Endodermal cell (in vitro differentiated cells): Measurements from ENCODE around the gene REEP6. TPM values are rescaled to one million over a fixed set of nuclear protein-coding genes. Genes with fewer than 3 reads are reported as not detected.

ENCODE experiments used
- DNase-seq: peaks from one replicate; pipeline ENCODE4 v3.0.0-alpha.2; 2017
- H3K27ac ChIP-seq: 2 replicates; pipeline ENCODE4 v1.5.1; 2013; ENCODE audit warnings: mild to moderate bottlenecking, low read depth, low read length, moderate library complexity
- H3K27me3 ChIP-seq: 2 replicates; pipeline ENCODE4 v1.6.1; 2013; ENCODE audit warnings: mild to moderate bottlenecking, low read length, moderate library complexity; ENCODE audit not compliant: insufficient read depth, control insufficient read depth, poor library complexity, severe bottlenecking
- H3K36me3 ChIP-seq: 2 replicates; pipeline ENCODE4 v1.7.0; 2013; ENCODE audit warnings: mild to moderate bottlenecking, low read length, moderate library complexity; ENCODE audit not compliant: control insufficient read depth, insufficient read depth
- H3K4me1 ChIP-seq: one replicate; pipeline ENCODE4 v1.7.0; 2013; ENCODE audit warnings: low read length; ENCODE audit not compliant: control insufficient read depth, insufficient read depth
- H3K4me3 ChIP-seq: 2 replicates; pipeline ENCODE4 v1.5.1; 2013; ENCODE audit warnings: mild to moderate bottlenecking, low read length, moderate library complexity
- H3K9ac ChIP-seq: 2 replicates; pipeline ENCODE4 v1.6.1; 2013; ENCODE audit warnings: mild to moderate bottlenecking, low read length, moderate library complexity; ENCODE audit not compliant: poor library complexity, severe bottlenecking; ENCODE audit errors: extremely low read depth
- H3K9me3 ChIP-seq: 2 replicates; pipeline ENCODE4 v1.6.1; 2013; ENCODE audit warnings: mild to moderate bottlenecking, low read length, moderate library complexity; ENCODE audit not compliant: control insufficient read depth
- H3K27ac Mint-ChIP-seq: 2 replicates; pipeline ENCODE4 v1.8.0; 2020; ENCODE audit warnings: mixed read lengths
- H3K27me3 Mint-ChIP-seq: 2 replicates; pipeline ENCODE4 v1.8.0; 2021; ENCODE audit warnings: mild to moderate bottlenecking, mixed read lengths; ENCODE audit not compliant: insufficient read depth
- H3K36me3 Mint-ChIP-seq: 2 replicates; pipeline ENCODE4 v1.8.0; 2020; ENCODE audit warnings: low read depth, mixed read lengths
- H3K4me1 Mint-ChIP-seq: 2 replicates; pipeline ENCODE4 v1.8.0; 2020; ENCODE audit warnings: mixed read lengths
- H3K4me3 Mint-ChIP-seq: 2 replicates; pipeline ENCODE4 v1.8.0; 2020; ENCODE audit warnings: mild to moderate bottlenecking, moderate library complexity, mixed read lengths
- H3K9me3 Mint-ChIP-seq: 2 replicates; pipeline ENCODE4 v1.8.0; 2020; ENCODE audit warnings: mild to moderate bottlenecking, mixed read lengths
- CTCF ChIP-seq: fragments of 200-600 bp; sonication (generic); conservative IDR thresholded peaks from 2 replicates; pipeline ENCODE4 v1.5.0; 2021; ENCODE audit warnings: antibody characterized with exemption, mild to moderate bottlenecking
- WGBS, 2 experiments: methylation state at CpG; one replicate each; pipeline versions ENCODE4 v1.1.5 to v1.1.7; 2013; ENCODE audit warnings: missing lambda C conversion rate in 2 of 2, mixed read lengths in 1 of 2; ENCODE audit not compliant: insufficient coverage in 1 of 2, insufficient read length in 1 of 2; 5-methylcytosine and 5-hydroxymethylcytosine counted together
- total RNA-seq, 2 donors: library from RNA; stranded (reverse); fragmentation: NEBNext Ultra II Directional in 1 of 2; extraction: Animal tissue kit (Norgen Biotek cat#: 25700) in 1 of 2; gene quantifications; 2 replicates in 1 of 2; 3 replicates in 1 of 2; pipeline ENCODE4 v1.2.1, GENCODE V29; 2021

REEP6 gene
- total RNA-seq, 2 donors from 2014 or later: 24.7 to 49.4 TPM

- TF ChIP-seq CTCF: no peak
- WGBS, 2 experiments: 82 to 85% methylated on average over 14 to 33 of the region's 33 CpGs
- peaks cover 61% of the 10 kb centered on the region for H3K27me3 Mint-ChIP-seq
Measured at GRCh38 chr19:1526066-1526778, 35.2 kb downstream of the REEP6 start.

GRCh38 chr19:1526979-1527649, 36.1 kb downstream of the REEP6 start:
- no peak for TF ChIP-seq CTCF
- H3K4me1 Mint-ChIP-seq: peaks cover 3% of the 10 kb centered on the region
- no peaks in the 10 kb centered on the region for H3K9me3 Mint-ChIP-seq
- H3K36me3 Mint-ChIP-seq: no peaks in the 10 kb centered on the region
- no peak for DNase-seq
- H3K27ac Mint-ChIP-seq: no peak overlapping the region
- H3K27ac ChIP-seq: no peak overlapping the region
- H3K4me3 Mint-ChIP-seq: no peak overlapping the region
- H3K36me3 ChIP-seq: no peaks in the 10 kb centered on the region
- WGBS, 2 experiments: 91% methylated on average over 7 to 16 of the region's 18 CpGs
- no peaks in the 10 kb centered on the region for H3K9me3 ChIP-seq
- peaks cover 52% of the 10 kb centered on the region for H3K27me3 Mint-ChIP-seq
- H3K27me3 ChIP-seq: peaks cover 45% of the 10 kb centered on the region
- H3K4me1 ChIP-seq: no peaks in the 10 kb centered on the region
- H3K9ac ChIP-seq: no peak overlapping the region
- H3K4me3 ChIP-seq: no peak overlapping the region

More at GRCh38 chr19:1526066-1526778, 35.2 kb downstream of the REEP6 start:
- H3K36me3 ChIP-seq: no peaks in the 10 kb centered on the region
- DNase-seq: no peak
- Mint-ChIP-seq H3K9me3 (no peaks in the 10 kb centered on the region), H3K4me3 (no peak overlapping the region), H3K27ac (no peak overlapping the region), H3K36me3 (no peaks in the 10 kb centered on the region), H3K4me1 (peaks cover 3% of the 10 kb centered on the region)
- H3K27me3 ChIP-seq: peaks cover 49% of the 10 kb centered on the region
- no peak overlapping the region for H3K27ac ChIP-seq
- no peak overlapping the region for H3K9ac ChIP-seq
- no peak overlapping the region for H3K4me3 ChIP-seq
- no peaks in the 10 kb centered on the region for H3K4me1 ChIP-seq
- H3K9me3 ChIP-seq: no peaks in the 10 kb centered on the region

- WGBS, 2 experiments: 85 to 93% methylated on average over 15 to 27 of the region's 27 CpGs
Measured at GRCh38 chr19:1527650-1528309, 36.8 kb downstream of the REEP6 start.

More at GRCh38 chr19:1527650-1528309, 36.8 kb downstream of the REEP6 start:
- no peak for TF ChIP-seq CTCF
- Histone ChIP-seq H3K36me3 (no peaks in the 10 kb centered on the region), H3K27ac (no peak overlapping the region), H3K4me1 (no peaks in the 10 kb centered on the region), H3K27me3 (peaks cover 38% of the 10 kb centered on the region), H3K9ac (no peak overlapping the region), H3K4me3 (no peak overlapping the region), H3K9me3 (no peaks in the 10 kb centered on the region)
- Mint-ChIP-seq H3K36me3 (no peaks in the 10 kb centered on the region), H3K9me3 (no peaks in the 10 kb centered on the region), H3K4me3 (no peak overlapping the region), H3K4me1 (peaks cover 3% of the 10 kb centered on the region), H3K27me3 (peaks cover 45% of the 10 kb centered on the region), H3K27ac (no peak overlapping the region)
- DNase-seq: no peak
